Keratinocyte (primary cell): Measurements from ENCODE around the gene C17orf58.

Experiments
- CTCF ChIP-seq, 3 experiments: IDR thresholded peaks in 1 of 3; conservative IDR thresholded peaks in 1 of 3; optimal IDR thresholded peaks in 1 of 3; 2 replicates in 2 of 3; 3 replicates in 1 of 3; pipeline versions ENCODE3 to v1.5.1; 2011; ENCODE audit warnings: low read length in 3 of 3, mild to moderate bottlenecking in 3 of 3, moderate library complexity in 2 of 3, control low read depth in 1 of 3, inconsistent platforms in 1 of 3; ENCODE audit not compliant: insufficient read depth in 2 of 3; ENCODE audit errors: extremely low read depth in 1 of 3
- EZH2 ChIP-seq: IDR thresholded peaks from one replicate; pipeline ENCODE4 v1.6.1; 2012; ENCODE audit warnings: inconsistent platforms, mild to moderate bottlenecking, low read length, moderate library complexity

GRCh38 chr17:68034452-68034776, 38.1 kb upstream of the C17orf58 start:
- TF ChIP-seq CTCF (optimal IDR thresholded peaks at IDR 0.05 in 1 of 3, IDR thresholded peaks at IDR 0.05 in 1 of 3, conservative IDR thresholded peaks at IDR 0.05 in 1 of 3; ENCODE audit: extremely low read depth in 1 of 3, insufficient read depth in 2 of 3, low read length in 3 of 3) (no peak), EZH2 (no peak)
